Fibroblast of skin of right biceps (primary cell): ENCODE results near the gene ABCD2.
"Not testable (repeated sequence)": the region's sequence is repeated elsewhere in the genome, so short reads cannot be mapped to it uniquely, and the experiment has no call there.

Source experiments
- DNase-seq: peaks from one replicate; pipeline ENCODE4 v3.0.0-alpha.2; 2013

ABCD2 gene

DNA sequence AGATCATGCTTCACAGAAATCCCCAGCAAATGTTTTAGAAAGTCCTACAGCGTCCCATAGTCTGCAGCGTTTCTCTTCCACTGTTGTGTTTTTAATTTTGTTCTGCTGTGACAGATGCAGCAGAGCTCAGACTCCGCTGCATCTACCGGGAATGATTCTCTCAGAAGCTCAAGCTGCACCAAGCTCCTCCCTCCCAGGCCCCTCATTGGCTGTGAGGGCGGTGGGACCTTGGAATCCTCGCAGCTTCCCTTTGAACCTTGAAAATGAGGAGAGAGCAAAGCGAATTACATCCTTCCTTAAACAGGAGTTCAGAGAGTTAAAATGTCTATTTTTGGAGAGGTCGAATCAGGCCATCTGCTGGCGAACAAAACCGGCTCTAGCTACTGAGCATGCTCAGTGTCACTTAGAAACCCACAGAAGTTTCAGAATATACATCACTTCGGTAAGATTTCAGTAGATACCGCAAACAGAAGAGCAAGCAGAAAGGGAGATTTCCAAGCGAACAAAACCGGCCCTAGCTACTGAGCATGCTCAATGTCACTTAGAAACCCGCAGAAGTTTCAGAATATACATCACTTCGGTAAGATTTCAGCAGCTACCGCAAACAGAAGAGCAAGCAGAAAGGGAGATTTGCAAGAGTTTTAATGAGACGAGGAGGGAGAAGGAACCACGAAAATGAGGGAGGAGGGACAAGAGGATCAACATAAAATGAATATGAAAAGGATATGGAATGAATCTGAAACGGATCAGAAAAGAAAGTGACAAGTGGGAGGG, at the start of gene ABCD2:
TSS of gene ABCD2 (minus strand) at position 144 of the 774 bp plus-strand sequence. CDS start 188 bp downstream, outside the sequence.
- DNase-seq = peak; percentile 81

DNA sequence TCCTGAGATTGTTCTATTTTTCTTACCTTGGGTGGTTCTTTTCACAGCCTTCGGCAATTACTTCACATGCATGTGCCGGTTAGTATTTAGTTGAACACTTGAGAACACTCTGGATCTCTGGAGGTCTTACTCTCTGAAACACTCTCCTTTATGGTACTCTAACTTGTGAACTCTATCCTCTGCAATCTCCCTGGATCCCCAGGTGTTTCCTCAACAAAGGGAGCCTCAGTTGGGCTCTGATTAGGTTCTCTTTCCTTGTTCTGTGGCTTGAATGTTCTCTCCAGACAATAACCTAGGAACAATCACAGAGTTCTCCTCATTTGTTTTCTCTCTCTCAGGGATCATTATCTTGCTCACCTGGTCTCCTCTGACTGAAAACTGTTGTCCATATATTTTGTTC, 40.5 kb upstream of the ABCD2 start:
- no peak for DNase-seq

DNA sequence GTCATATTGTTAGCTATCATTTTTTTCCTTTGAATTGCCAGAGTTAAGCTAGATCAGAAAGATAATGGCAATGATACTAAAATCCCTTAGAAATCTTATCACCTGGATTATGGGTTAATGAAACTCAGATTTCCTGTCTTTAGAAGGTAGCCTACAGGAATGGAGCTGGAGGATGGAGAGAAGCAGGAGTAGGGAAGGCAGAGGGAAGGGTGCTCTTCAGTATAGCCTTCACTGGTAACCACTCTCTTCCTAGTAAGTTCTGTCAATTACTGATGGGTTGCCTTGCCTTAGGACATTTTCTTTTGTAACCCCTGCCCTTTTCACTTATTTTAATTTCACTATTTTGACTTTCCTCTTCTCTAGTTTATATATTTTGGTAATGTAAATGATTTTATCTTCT, 27.8 kb upstream of the ABCD2 start:
- no peak for DNase-seq

DNA sequence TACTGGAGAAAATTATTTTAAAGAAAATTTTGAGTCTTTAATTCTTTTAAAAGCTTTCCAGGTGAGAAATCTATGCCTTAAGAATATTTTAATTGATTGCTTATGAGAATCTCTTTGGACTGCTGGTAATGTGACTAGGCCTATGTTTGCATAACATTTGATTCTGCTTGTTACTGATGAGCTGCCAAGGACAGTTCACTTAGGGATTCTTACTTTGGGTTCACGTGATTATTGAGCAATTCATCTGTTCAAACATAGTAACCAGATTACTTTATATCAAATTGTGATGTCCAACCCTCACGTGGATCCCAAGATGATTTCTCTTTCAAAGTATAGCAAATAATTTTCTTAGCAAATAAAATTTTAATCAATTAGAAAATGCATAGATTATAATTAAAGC, 27.4 kb upstream of the ABCD2 start:
- no peak for DNase-seq

DNA sequence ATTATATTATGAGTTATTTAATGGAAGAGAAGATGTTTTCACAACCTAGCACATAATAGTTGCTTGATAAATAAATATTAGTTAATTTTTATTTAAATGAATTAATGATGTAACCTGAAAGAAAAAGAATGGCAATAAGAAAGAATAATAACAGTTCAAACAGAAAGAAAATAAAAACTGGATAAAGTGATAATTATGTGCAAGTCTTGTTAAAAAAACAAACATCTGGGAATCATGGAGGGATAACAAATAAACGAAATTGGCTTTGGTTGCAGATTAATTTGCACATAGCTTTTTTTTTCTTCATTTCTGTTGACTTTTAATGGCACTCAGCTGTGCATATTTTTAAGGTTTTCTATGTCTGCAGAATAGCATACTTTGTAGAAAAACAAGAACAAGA, 23.4 kb upstream of the ABCD2 start:
- DNase-seq = no peak

DNA sequence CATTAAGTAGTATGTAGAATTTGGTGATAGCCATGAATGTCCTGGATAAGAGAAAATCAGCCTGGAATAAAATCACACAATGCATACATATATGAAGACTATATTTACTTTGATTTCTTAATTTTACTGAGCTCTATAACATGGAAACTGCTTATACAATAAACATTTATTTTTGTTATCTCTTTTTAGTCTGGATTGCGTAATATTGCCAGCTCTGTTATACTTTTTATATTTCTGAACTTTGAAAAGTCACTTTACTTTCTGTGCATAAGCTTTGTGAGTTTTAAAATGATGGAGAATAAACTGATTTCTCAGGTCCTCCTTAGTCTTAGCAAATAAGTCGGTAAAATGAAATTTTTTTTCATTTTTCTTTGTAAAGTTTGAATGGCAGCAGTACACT, 19.2 kb upstream of the ABCD2 start:
- DNase-seq = no peak

DNA sequence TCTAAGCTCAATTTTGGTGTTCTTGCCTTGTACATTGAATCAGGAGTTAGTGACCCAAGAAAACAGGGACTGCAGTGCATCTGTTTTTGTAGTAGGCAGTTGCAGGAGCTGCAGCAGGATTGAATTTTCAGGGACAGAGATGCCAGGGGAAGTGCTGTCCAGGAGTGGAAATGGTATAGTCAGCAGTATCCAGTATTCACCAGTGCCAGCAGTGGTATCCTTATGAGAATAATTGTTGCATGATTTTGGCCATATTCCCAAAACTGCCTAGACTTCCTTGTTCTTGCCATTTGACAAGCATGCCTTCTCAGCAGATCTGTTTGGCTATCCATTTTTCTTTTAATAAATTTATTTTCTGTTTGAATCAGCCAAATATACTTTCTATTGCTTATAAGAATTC, 18.6 kb upstream of the ABCD2 start:
- no peak for DNase-seq

DNA sequence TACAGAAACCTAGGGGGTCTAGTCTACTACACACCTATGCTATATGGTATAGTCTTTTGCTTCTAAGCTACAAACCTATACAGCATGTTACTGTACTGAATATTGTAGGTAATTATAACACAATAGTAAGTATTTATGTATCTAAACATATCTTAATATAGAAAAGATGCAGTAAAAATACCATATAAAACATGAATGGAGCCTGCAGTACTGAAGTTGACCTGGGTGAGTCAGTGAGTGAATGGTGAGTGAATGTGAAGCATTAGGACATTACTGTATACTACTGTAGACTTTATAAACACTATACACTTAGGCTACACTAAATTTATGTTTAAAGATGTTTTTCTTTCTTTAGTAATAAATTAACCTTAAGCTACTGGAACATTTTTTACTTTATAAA, 13.1 kb upstream of the ABCD2 start:
- DNase-seq = no peak

DNA sequence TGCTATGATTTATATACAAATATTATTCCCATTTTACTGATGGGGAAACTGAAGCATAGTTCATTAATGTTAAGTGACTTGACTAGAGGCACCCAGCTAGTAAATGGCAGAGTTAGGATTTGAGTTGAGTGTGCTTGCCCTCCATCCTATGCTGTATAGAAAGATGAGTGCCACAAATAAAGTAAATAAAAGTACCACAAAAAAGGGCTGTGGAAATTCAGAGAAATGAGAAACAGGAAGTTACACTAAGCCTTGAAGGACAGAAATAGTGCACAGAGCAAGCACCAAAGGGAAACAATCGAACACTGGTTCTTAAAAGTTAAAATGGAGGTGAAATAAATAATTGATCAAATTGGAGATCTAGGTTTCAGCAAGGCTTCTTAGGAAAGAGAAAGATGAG, 9.2 kb upstream of the ABCD2 start:
- DNase-seq = no peak

DNA sequence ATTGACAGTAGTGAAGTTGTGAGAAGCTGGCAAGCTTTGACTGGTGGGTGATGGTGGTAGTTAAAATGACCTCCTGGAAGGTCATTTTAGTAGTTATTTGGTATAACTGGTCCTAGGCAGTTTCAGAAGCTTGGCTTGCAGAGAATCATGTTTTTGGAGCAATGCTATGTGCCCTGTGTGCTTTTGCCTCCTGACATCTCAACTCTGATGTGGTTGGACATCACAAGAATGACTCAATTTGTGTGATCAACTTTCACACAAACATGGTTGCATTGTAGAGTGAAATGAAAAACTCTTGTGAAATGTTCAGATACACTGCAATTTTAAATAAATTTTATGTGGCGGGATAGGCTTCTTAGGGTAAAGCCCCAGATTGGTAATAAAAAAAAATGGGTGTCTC, 8.3 kb upstream of the ABCD2 start:
- DNase-seq = no peak

DNA sequence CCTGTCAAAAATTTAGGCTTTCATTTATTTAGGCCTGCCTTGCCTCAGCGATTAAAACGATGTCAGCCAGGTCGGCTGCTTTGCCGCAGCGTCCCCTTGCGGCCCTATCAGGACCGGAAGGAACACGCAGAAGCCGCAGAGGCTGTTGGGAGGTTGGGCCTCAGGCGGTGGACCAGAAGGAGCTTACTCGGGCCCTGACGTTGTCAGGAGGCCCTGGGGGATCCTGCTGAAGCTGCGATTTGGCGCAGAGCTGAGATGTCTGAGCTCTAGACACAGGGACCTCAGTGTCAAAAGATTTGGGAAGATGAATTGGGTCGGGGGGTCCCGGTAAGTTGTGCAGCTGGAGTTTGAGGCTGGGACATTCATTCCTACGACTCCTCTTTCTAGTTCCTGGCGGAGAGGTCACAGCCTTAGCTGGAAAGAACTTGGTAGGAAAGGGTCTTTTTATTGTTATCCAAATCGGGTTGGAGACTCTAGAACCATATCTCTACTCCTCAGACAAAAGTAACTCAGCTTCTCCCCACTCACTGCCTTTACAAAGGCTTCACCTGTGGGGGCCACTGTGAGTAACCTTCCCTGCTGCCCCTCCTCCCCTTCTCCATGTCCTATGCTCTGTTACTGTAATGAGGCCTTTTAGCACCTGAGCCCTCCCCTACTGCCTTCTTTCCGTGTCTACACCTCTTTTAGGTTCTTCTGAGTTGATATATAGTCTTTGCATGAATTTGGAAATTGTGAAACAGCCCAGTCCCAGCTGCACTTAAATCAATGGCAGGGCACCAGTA, 6.6 kb upstream of the ABCD2 start:
- no peak for DNase-seq

DNA sequence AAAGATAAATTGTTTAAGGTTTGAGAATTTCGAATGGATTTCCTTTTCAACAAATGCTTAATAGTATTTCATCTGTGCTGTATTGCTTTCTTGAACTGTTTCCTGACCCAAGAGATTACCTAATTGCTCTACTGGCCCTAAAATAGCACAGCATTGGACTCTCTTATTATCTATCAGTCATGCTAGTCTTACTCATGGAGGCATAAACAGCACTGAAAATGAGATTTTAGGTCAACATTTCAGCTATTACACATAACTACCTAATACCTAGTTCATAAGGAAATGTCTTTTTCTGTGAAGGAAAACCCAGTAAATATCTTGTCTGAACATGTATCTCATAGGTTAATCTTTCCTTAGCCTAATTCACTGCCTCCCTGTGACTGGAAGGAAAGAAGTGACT, 4.3 kb upstream of the ABCD2 start:
- DNase-seq = no peak

DNA sequence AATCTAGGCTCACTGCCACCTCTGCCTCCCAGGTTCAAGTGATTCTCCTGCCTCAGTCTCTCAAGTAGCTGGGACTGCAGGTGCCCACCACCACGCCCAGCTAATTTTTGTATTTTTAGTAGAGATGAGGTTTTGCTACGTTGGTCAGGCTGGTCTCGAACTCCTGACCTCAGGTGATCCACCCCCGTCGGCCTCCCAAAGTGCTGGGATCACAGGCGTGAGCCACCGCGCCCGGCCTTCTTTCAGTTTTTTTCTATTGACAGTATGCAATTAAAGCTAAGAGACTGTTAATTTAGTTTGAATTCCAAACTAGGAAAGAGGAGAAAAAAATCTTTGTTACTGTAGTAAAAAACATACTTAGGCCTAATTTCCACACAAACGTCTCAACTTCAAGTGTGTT, 3.6 kb upstream of the ABCD2 start:
- DNase-seq = not testable (repeated sequence)

DNA sequence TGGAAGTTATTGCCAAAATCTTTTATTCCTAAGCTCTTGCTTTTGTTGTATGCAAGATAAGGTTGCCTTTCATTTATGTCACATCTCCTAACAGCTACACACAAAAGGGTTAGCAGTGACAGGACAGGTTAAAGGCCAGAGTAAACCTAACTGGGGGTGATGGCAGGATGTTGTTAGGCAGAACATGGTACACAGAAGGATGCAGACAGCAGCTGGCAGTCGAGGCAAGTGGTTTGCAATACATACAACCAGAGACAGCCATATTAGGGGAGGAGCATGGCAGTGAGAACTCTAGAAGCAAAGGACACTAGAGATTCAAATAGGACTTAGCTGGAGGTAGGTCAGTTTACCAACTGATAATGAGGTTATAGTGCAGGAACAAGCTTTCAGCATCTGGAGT, 2.7 kb upstream of the ABCD2 start:
- DNase-seq = no peak

DNA sequence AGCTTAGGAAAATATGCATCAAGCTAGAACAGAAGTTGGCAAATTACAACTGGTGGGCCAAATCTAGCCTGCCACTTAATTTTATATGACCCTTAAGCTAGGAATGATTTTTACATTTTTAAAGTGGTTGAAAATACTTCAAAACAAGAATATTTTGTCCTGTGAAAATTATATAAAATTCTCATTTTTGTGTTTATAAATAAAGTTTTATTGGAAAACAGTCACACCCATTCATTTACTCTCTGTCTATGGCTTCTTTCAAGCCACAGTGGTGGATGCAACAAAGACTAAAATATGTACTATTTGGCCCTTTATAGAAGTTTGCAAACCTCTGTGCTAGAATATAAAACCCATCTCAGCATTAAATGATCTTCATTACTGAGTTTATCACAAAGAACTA, 2.1 kb upstream of the ABCD2 start:
- no peak for DNase-seq

DNA sequence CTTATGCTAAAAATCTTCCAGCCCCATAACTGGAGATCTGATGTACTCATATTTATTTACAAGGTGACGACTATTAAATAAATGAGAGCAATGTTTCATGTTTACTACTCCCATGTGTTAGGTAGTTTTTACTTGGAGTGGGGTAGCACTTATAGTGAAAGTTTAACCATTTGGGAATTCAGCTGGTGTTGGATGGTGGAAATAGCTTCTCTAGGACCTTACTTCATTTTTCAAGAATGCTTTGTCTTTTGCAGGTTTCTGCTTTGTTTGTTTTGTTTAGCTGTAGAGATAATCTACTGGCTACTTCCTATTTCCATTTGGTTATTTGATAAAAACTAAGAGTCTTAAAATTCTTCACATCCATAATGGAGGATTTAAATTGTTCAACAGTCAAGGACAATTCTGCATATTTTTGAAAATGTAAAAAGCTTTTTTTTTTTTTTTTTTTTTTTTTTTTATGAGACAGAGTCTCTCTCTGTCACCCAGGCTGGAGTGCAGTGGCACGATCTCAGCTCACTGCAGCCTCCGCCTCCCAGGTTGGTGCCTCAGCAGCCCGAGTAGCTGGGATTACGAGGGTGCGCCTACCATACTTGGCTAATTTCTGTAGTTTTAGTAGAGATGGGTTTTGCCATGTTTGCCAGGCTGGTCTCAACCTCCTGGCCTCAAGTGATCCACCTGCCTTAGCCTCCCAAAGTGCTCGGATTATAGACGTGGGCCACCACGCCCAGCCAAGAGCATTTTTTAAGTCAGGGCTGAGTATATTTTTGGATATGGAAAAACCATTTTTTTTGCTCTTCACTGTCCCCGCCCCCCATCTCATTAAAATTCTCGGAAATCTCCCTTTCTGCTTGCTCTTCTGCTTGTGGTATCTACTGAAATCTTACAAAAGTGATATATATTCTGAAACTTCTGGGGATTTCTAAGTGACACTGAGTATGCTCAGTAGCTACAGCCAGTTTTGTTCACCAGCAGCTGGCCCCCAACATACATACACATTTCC, 1.4 kb upstream of the ABCD2 start:
- no peak for DNase-seq

DNA sequence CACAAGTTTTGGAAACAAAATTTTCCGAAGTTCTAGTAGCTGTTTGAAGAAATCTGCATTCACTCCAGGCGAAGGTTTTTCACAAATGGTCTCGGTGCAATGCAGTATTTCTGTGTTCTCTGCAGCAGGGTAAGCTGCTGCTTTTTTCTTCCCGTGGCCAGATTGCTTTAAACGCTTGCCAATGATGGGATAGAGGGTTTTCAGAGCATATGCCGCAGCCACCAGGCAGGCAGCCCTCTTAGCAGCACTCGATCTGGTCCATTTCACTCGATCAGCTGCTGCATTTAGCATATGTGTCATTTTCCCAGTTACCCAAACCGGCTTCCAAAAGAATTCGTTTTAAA, 315 bp downstream of the ABCD2 start:
- no peak for DNase-seq

DNA sequence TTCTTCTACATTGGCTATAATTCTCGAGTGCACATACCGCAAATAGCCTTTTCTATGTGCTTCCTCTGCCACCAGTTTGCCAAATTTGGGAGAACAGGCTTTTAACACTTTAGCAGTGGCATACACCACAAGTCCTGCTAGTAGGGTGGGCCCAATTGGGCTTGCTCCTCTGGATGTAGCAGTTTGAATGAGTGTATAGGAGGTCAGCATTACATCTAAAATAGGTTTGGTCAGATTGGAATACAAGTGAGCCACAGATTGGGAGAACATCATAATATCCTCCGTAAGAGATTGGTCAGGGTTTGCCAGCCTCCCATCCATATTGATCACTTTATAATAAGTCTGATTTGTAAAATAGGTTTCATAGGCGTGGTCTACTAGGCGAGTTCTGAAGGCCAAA, 902 bp downstream of the ABCD2 start:
- DNase-seq = no peak

DNA sequence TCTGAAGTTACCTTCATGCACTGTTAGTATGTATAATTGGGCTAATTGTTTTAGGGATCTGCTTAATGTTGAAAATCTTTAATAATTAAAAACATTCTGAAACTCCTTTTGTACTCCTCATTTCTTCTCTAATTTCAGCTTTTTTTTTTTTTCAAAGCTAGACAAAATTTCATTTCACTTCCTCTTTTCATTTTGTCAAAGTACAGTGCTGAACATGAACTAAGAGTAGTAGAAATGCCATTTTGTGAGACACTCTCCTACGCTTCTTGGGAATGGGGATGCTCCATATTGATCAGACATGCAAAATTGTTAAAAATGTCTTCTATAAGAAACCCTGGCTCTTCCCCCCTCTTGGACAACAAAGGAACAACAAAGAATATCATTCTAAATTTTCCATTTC, 1.7 kb downstream of the ABCD2 start:
- no peak for DNase-seq

DNA sequence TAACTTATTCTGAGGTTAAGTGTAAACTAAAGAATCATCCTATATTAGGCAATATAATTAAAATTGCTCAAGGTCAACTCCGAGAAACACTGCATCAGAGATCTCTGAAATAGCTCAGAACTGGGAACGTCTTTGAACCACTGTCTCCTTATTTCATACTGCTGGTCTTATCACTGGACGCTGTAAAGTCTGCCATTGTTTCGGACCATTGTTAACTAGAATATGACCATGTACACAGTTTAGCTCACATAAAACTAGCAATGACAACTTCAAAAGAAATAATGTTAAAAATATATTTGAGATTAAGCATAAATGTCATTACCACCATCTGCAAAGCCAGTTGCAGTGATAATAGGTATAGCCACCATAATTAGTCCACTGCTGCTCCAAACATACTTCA, 2.9 kb downstream of the ABCD2 start:
- no peak for DNase-seq

DNA sequence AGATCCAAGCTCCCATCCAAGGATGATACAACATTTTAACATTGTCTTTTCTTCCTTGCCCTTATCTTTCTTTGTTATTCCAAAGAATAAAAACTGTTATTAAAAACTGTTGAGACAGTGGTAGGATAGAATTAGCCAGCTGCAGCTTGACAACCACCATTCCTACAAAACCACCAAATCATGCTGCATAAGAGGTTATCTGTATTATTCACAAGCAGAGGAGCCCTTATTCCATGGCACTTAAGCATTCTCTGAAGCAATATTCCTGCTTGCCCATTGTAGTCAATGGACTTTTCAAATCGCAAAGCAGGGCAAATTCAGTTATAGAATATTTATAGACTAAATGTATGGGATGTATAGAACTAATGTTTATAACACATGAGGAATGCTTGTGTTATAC, 3.4 kb downstream of the ABCD2 start:
- no peak for DNase-seq

DNA sequence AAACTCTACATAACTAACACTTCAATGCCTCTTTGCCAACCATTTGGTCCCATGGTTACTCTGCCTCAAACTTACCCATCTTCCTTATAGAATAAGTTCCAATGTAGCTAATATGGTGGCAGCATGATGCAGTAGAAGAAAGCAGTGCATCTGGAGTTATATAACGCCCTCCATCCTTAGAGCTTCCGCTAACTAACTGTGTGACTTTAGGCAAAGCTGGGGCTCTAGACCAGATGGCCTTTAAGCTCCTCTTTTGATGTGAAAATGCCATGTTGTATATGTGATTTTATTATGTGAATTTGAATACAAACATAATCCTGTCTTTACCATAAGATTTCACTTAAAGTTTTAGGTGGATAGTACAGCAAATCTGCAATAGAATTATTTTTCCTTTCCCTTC, 6.1 kb downstream of the ABCD2 start:
- DNase-seq = no peak

DNA sequence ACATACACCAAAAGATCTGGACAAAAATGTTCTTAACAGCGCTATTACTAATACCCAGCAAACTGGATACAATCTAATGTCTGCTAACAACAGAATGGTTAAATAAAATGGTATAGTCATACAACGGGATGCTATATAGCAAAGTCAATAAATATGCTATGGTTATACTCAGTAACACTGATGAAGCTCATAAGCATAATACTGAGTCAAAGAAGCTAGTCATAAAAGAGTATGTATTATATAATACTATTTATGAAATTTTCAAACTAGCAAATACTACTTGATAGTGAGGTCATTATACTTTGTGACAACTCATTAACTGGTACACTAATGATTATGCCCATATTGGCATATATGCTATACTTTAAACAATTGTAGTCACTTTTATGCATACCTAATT, 7.4 kb downstream of the ABCD2 start:
- DNase-seq = no peak

DNA sequence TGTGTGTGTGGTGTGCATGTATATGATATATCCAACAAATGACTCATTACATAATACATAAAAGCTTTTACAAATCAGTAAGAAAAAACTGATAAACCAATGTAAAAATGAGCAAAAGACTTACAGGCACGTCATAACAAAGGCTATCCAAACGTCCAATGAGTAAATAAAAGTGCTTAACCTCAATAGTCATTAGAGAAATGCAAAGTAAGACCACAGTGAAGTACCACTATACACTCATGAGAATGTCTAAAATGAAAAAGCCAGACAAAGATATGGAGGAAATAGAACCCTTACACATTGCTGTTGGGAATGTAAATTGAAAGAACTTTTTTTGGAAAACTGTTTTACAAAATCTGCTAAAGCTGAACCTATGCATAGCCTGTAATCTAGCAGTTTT, 7.8 kb downstream of the ABCD2 start:
- DNase-seq = no peak
